Heart left ventricle (tissue), 16 donors: ENCODE results near the gene DUSP10. TPM values are rescaled to one million over a fixed set of nuclear protein-coding genes. Genes with fewer than 3 reads are reported as not detected.

ENCODE experiments used
- ATAC-seq, 4 donors: fragments of 200-7000 bp; cut with Tn5 transposase; one replicate each; pipeline ENCODE4 v1.9.1; 2020 to 2022; ENCODE audit warnings: moderate library complexity in 4 of 4, mild to moderate bottlenecking in 3 of 4, moderate number of reproducible peaks in 1 of 4
- DNase-seq, 5 donors: peaks; one replicate each; pipeline ENCODE4 v3.0.0-alpha.2; 2020
- H3K27ac ChIP-seq, 12 donors: fragments of 200-600 bp; sonication (generic) in 4 of 12; one replicate each; pipeline versions ENCODE4 v1.5.0 to v1.8.0; 2016 to 2022; ENCODE audit warnings: mild to moderate bottlenecking in 2 of 12
- H3K27me3 ChIP-seq, 9 donors: fragments of 200-600 bp; sonication (generic) in 2 of 9; one replicate each; pipeline versions ENCODE4 v1.5.1 to v1.8.0; 2016 to 2022; ENCODE audit warnings: mild to moderate bottlenecking in 3 of 9
- H3K36me3 ChIP-seq, 9 donors: fragments of 200-600 bp; sonication (generic) in 2 of 9; one replicate each; pipeline versions ENCODE4 v1.5.0 to v1.8.0; 2018 to 2022; ENCODE audit warnings: mild to moderate bottlenecking in 2 of 9
- H3K4me1 ChIP-seq, 12 donors: fragments of 200-600 bp; sonication (generic) in 4 of 12; one replicate each; pipeline versions ENCODE4 v1.5.0 to v1.8.0; 2016 to 2022; ENCODE audit warnings: mild to moderate bottlenecking in 3 of 12
- H3K4me3 ChIP-seq, 12 donors: fragments of 200-600 bp; sonication (generic) in 4 of 12; one replicate each; pipeline versions ENCODE4 v1.5.0 to v1.8.0; 2017 to 2022; ENCODE audit warnings: mild to moderate bottlenecking in 9 of 12, moderate library complexity in 4 of 12
- H3K9me3 ChIP-seq, 12 donors: fragments of 200-600 bp; sonication (generic) in 4 of 12; one replicate each; pipeline versions ENCODE4 v1.5.0 to v1.8.0; 2016 to 2022; ENCODE audit warnings: mild to moderate bottlenecking in 1 of 12
- CTCF ChIP-seq, 12 donors: fragments of 200-600 bp; sonication (generic) in 4 of 12; IDR thresholded peaks; one replicate each; pipeline versions ENCODE4 v1.5.0 to v1.8.0; 2018 to 2022; ENCODE audit warnings: antibody characterized with exemption in 12 of 12, mild to moderate bottlenecking in 5 of 12
- POLR2A ChIP-seq, 2 donors: fragments of 450-650 bp; IDR thresholded peaks; one replicate each; pipeline ENCODE4 v1.6.1; 2017; ENCODE audit warnings: antibody characterized with exemption in 2 of 2, mild to moderate bottlenecking in 2 of 2, moderate library complexity in 2 of 2
- WGBS, 4 donors: extraction: QIAGEN DNeasy Blood & Tissue Kit in 2 of 4; methylation state at CpG; one replicate each; pipeline versions ENCODE4 v1.1.5 to v1.1.7; 2013 to 2018; 5-methylcytosine and 5-hydroxymethylcytosine counted together
- intact Hi-C, 10 donors: fragments of 100-400 bp; cut with DNase I; formaldehyde crosslinking; loops; one replicate each; pipeline versions ENCODE4 v1.11.1 to v1.14.2; 2022
- polyA plus RNA-seq, 2 donors: library from polyadenylated mRNA; stranded (reverse); fragments of 200-250 nt; gene quantifications; one replicate each; pipeline ENCODE4 v1.2.3, GENCODE V29; 2013
- total RNA-seq, 9 donors: library from RNA; depleted of rRNA in 2 of 9; stranded (reverse); fragments of >200 nt in 2 of 9; fragmentation: NEBNext Ultra II Directional in 3 of 9; extraction: Animal tissue kit (Norgen Biotek cat#: 25700) in 3 of 9; gene quantifications; one replicate each; pipeline versions ENCODE4 v1.1.0 to v1.2.4, GENCODE V29; 2016 to 2023
- donor health status: ischemic (EF 13 %, LVEDD 7.1; RV severe dilation, severe dysfunction).
- donor health status: healthy with polysubstance abuse.
- donor health status: DM: no; HTN: yes; CAD: no.
- donor health status: DM: no; HTN: no; CAD: no.
- donor health status: ischemic (EF 25% LVEDD 6.9; RV normal size, moderate dysfunction).
- donor health status: ischemic (EF 25% LVEDD 5.7; RV mildly dilated, moderate dysfunction).
- donor health status: healthy.
- donor health status: DM: yes; HTN: yes; CAD: no.
- donor health status: ischemic (EF 35%, LVEDD 5.7; RV mildly dilated, moderate dysfunction).
- donor health status: nonischemic (EF 11% LVEDD 7.7; RV severe dilation, severe dysfunction).
- donor health status: DM: yes; HTN: yes; CAD: no.
- donor health status: PGD.
- donor health status: ischemic (EF 29% LVEDD 5.4; RV normal size, mild dysfunction).
- donor health status: nonischemic (EF 23%, LVEDD 6.1; RV moderate dilation, normal function).

DUSP10 gene
- total and polyA plus RNA-seq, 11 donors: 2.2 to 7.1 (median 3.9) TPM

GRCh38 chr1:221716713-221717484 is 25.0 kb downstream of the DUSP10 start:
- H3K4me1 ChIP-seq: peaks cover 0 to 86% (median 4%) of the 10 kb centered on the region in 12 donors
- ATAC-seq (no peak), DNase-seq (no peak)
- intact Hi-C loops: no loop called here
- H3K27me3 ChIP-seq: no peaks in the 10 kb centered on the region
- WGBS, 4 donors: 62 to 69% (median 65%) methylated on average over 7 of the region's 7 CpGs
- H3K4me3 ChIP-seq: no peak overlapping the region
- H3K9me3 ChIP-seq: no peaks in the 10 kb centered on the region
- H3K36me3 ChIP-seq: no peaks in the 10 kb centered on the region
- peak overlapping the region in 1 of 12 donors; percentile 75 for H3K27ac ChIP-seq
- TF ChIP-seq POLR2A (IDR thresholded peaks at IDR 0.05) (no peak), CTCF (IDR thresholded peaks at IDR 0.05) (no peak)

GRCh38 chr1:221715321-221716169 is 26.3 kb downstream of the DUSP10 start:
- H3K9me3 ChIP-seq: no peaks in the 10 kb centered on the region
- no peaks in the 10 kb centered on the region for H3K27me3 ChIP-seq
- H3K4me1 ChIP-seq: peaks cover 0 to 86% (median 4%) of the 10 kb centered on the region in 12 donors
- 68 to 88% (median 79%) methylated on average over 2 of the region's 2 CpGs for WGBS, 4 donors
- no peak overlapping the region for H3K4me3 ChIP-seq
- H3K36me3 ChIP-seq: no peaks in the 10 kb centered on the region
- DNase-seq (no peak), ATAC-seq (no peak)
- intact Hi-C loops: no loop called here
- H3K27ac ChIP-seq: peak overlapping the region in 1 of 12 donors; percentile 75
- TF ChIP-seq CTCF (IDR thresholded peaks at IDR 0.05): no peak
- TF ChIP-seq POLR2A (IDR thresholded peaks at IDR 0.05): no peak

GRCh38 chr1:221714227-221715152 is 27.4 kb downstream of the DUSP10 start:
- WGBS, 4 donors: 85 to 90% (median 89%) methylated on average over 16 of the region's 16 CpGs
- Histone ChIP-seq H3K9me3 (no peaks in the 10 kb centered on the region), H3K4me3 (no peak overlapping the region), H3K36me3 (no peaks in the 10 kb centered on the region), H3K27ac (peak overlapping the region in 2 of 12 donors; percentile 25 to 75), H3K27me3 (no peaks in the 10 kb centered on the region), H3K4me1 (peaks cover 0 to 89% (median 6%) of the 10 kb centered on the region in 12 donors)
- intact Hi-C loops: no loop called here
- TF ChIP-seq POLR2A (IDR thresholded peaks at IDR 0.05) (no peak), CTCF (IDR thresholded peaks at IDR 0.05) (no peak)
- no peak for DNase-seq
- no peak for ATAC-seq
